NCI-H1694 (cell line): Measurements from ENCODE around the gene BHLHA9.

Experiments
- DNase-seq: peaks from one replicate; lab custom pipeline; 2025; lab: John Stamatoyannopoulos, UW

Gene BHLHA9

DNA sequence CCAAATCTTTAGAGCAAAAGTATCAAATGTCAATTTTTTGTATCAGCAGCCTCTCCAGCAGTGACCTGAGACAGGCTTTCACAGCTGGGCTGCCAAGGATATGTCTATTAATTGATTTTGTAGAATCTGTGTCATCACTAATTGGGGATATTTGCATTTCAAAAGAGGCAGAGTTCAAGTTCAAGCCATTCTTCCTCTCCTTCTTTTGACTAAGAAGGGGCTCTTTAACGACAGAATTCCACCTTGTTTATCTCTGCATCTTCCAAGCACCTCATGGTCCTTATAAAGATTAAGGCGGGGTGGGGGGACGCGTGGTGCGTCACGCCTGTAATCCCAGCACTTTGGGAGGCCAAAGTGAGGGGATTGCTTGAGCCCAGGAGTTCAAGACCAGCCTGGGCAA, 15.2 kb upstream of the BHLHA9 start:
- DNase-seq, result no peak

DNA sequence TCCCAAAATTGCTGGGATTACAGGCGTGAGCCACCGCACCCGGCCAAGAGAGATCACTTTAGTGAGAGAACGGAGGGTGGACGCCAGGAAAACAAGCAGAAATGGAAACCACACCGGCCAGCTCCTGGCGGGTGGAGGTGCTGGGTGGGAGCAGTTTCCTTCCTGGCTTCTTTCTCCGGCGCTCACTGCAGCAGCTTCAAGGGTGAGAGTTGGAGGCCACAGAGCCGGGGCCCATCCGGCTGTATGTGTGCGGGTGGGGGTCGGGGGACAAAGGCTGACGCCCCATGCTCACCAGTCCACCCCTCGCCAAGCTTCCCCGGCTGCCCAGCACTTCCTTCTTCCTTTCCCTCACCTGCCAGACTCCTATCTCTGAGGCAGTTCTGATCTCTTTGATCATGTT, 13.5 kb upstream of the BHLHA9 start:
- no peak for DNase-seq

DNA sequence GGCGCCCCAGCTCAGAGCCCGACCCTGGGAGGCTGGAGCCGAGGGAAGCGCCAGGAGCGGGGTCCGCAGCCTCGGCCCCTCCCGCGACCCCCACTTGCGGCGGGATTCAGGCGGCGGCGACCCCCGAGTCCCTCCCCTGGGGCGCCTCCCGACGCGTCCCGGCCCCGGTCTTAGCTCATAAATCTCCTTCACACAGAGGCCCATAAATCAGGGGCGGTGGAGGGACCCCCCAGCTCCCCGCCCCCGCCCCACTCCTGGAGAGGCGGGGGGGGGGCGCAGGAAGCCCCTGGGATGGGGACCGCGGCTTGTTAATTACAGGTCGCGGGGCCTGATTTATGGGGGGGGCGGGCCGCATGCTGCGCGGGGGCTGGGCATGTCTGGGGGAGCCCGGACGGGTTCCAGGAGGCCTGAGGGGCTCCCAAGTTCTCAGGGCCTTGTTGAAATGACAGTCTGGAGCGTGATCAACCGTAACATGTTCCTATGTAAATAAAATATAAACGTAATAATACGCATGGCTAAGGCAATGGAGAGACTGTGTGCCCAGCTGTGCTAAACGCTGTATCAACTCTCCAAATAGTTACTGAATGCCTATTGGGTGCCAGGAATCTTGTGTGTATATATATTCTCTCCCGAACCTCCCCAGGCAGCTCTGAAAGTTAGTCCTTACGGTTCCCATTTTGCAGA, 10.0 kb upstream of the BHLHA9 start:
- DNase-seq, result no peak

DNA sequence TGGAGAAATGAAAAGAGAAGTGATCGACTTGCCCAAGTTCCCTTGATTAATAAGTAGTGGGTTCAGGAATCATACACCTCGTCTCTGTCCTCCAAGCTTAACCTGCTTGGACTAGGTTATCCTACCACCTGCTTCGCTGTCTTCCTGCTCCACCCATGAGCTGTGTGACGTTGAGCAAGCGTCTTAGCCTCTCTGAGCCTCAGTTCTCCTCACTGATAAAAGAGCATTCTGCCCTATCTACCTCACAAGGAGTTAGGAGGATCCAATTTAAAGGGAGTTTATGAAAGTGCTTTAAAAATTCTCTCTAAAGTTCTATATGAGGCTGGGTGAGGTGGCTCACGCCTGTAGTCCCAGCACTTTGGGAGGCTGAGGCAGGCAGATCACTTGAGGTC, 9.5 kb upstream of the BHLHA9 start:
- no peak for DNase-seq

DNA sequence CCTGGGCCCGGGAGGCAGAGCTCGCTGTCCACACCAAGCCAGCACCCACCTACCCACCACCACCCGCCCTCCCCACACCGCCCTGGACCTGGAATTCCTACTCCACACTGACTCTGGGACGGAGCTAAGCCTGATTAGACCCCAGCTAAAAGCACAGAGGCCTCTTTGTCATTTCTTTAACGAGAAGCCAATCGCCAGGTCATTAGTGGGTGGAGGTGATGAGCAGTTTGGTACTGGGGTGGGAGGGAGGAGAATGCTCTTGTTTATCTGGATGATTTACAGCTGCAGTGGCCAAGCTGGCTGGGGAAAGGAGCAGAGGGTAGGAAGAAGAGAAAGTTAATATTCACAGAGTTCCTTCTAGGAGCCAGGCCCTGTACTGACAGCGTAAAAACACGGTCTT, 6.0 kb upstream of the BHLHA9 start:
- no peak for DNase-seq

DNA sequence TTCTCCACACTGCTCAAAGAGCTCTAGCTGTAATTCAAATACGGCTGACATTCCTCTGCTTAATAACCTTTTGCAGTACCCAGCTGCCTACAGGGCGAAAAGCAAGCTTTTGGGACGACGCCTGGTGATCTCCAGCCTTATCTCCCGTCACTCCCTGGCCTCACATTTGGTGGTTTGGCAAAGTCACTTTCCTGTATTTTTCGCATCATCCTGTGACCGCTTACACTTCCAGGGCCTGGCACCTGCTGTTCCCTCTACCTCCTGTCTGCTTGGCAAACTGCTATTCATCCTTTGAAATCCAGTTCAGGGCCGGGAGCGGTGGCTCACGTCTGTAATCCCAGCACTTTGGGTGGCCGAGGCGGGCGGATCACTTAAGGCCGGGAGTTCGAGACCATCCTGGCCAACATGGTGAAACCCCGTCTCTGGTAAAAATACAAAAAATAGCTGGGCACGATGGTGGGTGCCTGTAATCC, 2.7 kb upstream of the BHLHA9 start:
- no peak for DNase-seq

DNA sequence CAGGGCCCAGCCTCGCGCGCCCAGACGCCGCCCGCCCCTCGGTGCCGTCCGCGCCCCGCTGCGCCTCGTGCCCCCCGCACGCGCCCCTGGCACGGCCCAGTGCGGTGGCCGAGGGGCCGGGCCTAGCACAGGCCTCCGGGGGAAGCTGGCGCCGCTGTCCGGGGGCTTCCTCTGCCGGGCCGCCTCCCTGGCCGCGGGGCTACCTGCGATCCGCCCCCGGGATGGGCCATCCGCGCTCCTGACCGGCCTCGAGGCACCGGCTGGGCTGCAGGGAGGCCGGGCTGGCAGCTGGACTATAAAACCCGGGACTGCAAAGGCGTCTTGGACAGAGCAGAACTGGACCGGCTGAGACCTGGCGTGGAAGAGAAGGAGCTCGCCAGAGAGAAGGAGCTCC, 783 bp downstream of the BHLHA9 start:
- DNase-seq, result no peak

DNA sequence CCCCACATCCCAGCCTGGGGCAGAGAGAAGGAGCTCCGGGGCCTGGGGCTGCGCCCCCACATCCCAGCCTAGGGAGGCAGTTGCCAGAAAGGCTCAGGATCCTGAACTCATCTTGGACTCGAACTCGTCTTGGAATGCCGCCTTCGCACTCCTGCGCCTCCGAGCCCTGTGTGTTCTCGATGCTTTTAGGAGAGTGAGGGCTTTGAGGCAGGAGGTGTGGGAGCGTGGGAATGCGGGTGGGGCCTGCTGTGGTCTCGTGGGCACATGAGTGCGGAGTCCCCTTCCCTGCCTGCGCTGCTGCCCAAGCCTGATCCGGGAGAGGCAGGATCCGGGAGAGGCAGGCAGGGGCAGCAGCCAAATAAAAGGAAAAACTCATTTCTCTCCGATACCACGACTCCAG, 1.2 kb downstream of the BHLHA9 start:
- DNase-seq, result no peak

DNA sequence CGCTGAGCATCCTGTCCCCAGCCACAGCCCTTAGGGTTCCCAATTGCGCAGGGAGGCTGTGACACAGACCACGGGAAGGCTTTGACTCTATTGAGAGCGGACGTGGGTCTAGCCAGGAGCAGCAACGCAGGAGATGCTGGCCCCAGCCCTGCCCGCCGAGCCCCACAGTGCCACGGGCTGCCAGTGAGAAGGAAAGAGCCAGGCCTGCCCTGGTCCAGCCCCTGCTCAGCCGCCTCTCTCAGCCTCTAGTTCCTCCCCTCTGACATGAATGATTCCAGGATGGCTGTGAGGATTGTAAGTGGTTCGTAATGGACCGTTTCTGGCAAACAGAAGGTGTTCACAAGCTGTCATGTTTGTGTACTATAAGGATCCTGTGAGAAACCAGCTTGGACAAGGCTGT, 2.5 kb downstream of the BHLHA9 start:
- DNase-seq, result no peak

DNA sequence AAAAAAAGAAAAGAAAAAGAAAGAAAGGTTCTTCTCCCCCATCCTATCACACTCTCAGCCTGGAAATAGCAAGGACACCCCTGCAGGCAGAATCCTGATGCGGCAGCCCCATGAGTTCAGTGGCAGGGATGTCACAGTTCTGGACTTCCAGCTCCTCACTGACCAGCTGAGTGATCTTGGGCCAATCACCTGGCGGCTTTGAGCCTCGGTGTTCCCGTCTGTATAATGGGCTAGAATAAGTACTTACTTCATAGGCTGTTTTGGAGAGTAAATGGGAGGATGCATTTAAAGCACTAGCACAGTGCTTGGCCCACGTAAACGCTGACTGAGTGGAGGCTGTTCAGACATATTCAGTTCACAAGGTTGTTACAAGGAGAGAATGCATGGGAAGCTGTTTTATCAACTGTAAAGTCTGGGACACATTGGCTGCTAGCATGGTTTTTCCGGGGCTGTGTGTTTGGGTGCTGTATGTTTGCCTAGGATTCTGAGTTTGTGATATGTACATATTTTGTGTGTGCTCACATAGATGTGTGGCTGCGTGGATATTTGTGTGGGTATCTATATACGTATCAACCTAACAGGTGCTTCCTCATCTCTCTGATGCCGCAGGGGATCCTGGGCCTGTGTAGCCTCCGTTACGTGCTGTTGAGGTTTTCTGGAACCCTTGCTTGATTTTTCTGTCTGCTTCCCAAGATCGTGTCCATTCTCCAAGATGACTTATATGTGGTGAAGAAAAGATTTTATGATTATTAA, 3.4 kb downstream of the BHLHA9 start:
- no peak for DNase-seq

DNA sequence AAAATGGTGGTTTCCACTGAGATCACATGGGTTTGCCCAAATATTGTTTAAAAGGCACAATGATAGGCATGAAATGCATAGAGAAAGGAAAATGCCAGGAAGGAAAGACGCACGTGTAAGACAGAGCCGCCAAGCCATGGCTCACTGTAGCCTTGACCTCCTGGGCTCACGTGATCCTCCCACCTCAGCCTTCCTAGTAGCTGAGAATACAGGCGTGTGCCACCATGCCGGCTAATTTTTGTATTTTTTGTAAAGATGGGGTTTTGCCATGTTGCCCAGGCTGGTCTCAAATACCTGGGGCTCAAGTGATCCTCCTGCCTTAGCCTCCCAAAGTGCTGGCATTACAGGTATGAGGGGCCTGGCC, 4.0 kb downstream of the BHLHA9 start:
- DNase-seq, result no peak

DNA sequence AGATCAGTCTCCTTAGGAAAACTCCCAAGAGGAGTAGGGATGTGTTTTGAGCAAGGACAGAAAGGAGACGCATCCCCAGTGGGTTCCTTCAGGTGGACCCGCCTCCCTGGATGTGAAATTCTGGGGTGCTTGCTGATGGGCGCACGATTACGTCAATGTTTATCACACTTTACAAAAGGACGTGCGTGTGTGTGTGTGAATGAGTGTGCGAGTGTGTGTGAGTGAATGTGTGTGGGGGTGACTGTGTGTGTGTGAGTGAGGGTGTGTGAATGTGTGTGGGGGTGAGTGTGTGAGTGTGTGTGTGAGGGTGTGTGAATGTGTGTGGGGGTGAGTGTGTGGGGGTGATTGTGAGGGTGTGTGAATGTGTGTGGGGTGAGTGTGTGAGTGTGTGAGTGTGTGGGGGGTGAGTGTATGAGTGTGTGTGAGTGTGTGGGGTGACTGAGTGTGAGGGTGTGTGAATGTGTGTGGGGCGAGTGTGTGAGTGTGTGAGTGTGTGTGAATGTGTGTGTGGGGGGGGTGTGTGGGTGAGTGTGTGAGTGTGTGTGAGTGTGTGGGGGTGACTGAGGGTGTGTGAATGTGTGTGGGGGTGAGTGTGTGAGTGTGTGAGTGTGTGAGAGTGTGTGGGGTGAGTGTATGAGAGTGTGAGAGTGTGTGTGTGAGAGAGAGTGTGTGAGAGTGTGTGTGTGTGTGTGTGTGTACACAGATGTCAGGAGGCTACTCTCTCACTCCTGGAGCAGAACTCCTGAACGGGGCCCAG, 5.1 kb downstream of the BHLHA9 start:
- DNase-seq, result no peak

DNA sequence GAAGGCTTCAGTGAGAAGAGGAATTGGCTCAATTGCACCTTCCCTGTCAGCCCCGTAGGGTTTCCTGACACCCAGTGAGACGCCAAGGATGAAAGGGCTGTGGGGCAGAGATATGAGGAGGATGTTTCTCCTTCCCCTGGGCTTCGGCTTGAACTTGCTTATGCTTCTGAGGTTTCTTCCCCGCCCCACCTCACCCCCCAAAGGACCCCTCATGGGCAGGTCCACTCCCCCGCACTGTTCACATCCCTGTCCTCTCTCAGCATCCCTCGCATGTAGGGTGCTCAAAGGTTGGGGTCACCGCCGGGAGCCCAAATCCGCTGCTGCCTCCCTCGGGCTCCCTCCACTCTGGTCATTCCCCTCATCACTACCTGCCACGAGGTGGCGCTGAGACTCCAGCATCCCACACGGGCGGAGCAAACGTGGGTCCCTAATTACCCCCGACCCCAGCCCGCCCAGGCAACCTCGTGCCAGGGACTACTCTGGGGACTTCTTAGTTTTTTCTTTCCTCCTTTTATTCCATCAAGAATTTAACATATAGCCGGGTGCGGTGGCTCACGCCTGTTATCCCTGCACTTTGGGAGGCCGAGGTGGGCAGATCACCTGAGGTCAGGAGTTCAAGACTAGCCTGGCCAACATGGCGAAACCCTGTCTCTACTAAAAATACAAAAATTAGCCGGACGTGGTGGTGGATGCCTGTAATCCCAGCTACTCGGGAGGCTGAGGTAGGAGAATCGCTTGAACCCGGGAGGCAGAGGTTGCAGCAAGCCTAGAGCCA, 5.9 kb downstream of the BHLHA9 start:
- peak; percentile 38 for DNase-seq

DNA sequence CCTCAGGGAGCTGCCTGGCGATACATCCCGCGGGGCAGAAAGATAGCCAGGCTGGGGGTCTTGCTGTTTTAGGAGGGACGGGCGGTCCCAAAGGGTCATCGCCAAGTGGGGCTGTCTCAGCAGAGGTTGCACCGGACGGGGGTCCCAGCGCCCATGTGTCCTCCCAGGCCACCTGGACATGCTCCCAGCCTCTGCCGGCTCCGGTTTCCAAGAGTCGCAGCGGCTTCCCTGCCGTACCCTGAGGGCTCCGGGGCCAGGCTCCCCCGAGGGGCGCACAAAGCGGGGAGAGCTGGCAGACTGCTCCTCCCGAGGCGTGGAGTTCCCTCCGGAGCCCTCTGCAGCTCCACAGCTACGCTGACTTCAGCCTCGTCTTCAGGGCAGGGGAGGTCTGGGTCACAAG, 10.4 kb downstream of the BHLHA9 start:
- DNase-seq, result no peak

DNA sequence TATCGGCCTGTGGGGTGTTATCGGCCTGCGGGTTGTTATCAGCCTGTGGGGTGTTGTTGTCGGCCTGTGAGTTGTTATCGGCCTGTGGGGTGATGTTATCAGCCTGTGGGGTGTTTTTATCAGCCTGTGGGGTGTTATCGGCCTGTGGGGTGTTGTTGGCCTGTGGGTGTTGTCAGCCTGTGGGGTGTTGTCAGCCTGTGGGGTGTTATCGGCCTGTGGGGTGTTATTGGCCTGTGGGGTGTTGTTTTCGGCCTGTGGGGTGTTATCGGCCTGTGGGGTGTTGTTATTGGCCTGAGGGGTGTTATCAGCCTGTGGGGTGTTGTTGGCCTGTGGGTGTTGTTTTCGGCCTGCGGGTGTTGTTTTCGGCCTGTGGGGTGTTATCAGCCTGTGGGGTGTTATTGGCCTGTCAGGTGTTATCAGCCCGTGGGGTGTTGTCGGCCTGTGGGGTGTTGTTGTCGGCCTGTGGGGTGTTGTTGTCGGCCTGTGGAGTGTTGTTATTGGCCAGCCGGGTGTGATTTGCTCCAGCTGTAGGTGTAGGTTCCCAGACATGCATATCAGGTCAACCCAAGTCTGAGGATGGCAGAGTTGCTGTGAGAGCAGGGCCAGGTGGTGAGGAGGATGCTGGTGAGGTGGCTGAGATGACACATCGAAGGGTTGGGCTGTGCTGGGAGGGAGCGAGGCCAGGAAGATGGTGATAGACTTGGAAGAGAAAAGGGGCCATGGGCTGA, 16.3 kb downstream of the BHLHA9 start:
- no peak for DNase-seq

DNA sequence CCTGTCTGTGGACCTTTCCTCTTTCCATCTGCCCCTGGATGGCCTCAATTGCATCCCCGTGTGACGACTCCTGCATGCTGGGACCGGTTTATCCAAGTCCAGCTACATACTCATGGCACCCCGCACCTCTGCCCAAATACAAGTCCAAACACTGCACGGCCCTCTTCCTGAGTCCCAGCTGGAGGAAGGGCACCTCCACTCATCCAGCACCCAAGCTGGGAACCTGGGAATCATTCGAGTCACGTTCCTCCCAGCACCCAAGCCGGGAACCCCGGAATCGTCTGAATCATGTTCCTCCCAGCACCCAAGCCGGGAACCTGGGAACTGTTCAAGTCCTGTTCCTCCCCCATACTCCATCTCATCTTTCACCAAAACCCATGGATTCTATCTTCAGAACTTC, 19.5 kb downstream of the BHLHA9 start:
- DNase-seq, result no peak

DNA sequence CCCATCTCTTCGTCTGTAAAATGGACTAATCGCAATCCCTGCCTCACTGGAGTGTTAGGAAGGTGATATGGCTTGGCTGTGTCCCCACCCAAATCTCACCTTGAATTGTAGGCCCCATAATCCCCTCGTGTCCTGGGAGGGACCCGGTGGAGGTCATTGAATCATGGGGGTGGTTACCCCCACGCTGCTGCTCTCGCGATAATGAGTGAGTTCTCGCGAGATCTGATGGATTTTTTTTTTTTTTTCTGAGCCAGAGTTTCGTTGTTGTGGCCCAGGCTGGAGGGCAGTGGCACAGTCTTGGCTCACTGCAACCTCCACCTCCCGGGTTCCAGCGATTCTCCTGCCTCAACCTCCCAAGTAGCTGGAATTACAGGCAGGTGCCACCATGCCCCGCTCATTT, 20.4 kb downstream of the BHLHA9 start:
- no peak for DNase-seq

DNA sequence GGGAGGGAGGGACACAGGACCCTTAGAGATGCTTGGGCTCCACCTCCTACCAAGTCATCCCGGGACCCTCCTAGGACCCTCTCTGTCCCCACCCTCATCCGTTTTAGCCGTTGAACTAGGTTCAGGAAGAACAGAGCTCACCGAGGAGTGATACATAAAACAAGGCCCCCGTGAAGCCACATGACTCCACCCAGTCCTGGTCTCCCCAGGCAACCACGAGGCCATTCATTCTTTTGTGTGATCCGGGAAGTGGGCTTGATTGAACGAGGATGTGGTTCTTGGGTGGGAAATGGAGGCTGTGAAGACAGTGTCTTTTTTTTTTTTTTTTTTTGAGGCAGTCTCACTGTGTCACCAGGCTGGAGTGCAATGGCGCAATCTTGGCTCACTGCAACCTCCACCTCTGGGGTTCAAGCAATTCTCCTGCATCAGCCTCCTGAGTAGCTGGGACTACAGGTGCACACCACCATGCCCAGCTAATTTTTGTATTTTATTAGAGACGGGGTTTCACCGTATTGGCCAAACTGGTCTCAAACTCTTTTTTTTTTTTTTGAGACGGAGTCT, 24.0 kb downstream of the BHLHA9 start:
- DNase-seq, result no peak

DNA sequence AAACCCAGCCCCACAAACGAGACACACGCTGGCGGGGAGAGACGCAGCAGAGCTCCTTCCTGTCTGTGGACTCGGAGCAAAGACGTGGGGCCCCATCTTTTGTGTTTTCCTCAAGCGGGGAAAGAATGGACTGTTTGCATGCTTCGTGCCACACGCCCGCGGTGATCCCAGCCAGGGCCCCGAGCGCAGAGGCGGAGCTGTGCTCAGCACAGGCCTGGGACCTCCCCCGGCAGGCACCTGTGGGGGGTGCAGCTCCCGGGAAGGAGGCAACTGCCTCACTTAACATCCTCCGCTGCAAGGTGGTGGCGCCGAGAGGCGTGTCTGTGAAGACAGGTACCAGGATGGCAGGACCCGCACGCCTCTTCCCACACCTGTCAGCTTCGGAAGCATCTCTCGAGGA, 28.4 kb downstream of the BHLHA9 start:
- no peak for DNase-seq

DNA sequence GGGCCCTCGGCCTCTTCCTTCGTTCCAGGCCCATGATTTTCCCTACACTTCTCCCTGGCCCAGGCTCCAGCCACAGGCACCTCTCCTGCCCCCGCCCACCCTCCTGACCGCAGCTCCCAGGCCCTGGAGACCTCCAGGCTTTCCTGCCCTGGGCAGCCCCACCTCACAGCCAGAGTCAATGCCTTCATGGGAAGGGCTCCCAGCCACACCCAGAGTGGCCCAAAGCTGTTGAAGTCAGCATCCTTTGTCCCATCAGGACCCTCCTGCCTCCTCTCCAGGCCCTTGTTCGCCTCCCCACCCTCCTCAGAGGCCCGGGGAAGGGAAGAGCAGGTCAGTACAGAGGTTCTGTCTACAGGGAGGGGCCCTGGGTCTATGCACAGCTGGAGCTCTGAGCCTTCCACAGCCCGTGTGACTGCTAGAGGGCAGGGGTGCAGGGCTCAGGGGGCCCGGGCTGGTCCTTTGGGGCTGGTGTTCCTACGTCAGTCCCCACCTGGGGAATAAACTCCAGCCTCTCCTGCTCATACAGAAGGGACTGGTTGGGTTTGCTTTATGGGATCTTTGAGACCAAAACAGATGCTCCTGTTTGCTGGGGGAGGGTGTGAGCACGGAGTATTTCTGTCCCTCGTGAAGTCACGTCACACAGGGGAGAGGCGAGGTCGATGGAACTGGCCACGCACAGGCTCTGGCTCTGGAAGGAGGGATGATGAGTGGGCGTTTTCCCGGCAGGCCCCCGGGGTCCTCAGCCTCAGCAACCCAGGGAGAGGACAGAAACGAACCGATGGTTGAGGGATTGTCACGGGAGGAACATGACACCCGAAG, 29.5 kb downstream of the BHLHA9 start:
- no peak for DNase-seq
